Activated CD4-positive, alpha-beta T cell treated with anti-CD3 and anti-CD28 coated beads for 24 hours (primary cell): ENCODE results near the gene ZNF497.
A peak's percentile ranks its signal among the peaks of the same experiment; 100 is the strongest.

Experiments used
- DNase-seq, 2 donors: peaks; one replicate each; pipeline ENCODE4 v3.0.0-alpha.2; 2020; ENCODE audit warnings: low read depth in 2 of 2

The ZNF497 gene

GRCh38 chr19:58367698-58368454, 5.3 kb upstream of the ZNF497 start:
- no peak for DNase-seq

GRCh38 chr19:58366585-58367430, 4.3 kb upstream of the ZNF497 start:
- no peak for DNase-seq

GRCh38 chr19:58364146-58364545, 1.6 kb upstream of the ZNF497 start:
- DNase-seq = no peak

DNA sequence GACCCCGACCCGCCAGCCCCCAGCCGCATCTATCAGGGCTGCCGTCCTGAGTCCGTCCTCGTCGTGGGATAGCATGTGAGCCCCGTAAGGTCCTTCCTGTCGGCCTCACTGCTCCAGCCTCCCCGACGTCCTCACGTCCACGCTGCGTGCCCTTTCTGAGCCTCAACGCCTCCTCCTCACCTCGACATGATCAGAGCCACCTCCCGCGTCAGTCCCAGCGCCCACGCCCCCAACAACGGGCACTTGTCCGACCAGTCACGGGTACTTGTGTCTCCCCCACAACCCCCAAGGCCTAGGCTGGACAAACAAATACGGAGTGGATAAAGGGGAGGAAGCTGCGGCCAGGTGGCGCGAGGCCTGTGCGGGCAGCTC, 665 bp downstream of the ZNF497 start:
- DNase-seq = no peak

DNA sequence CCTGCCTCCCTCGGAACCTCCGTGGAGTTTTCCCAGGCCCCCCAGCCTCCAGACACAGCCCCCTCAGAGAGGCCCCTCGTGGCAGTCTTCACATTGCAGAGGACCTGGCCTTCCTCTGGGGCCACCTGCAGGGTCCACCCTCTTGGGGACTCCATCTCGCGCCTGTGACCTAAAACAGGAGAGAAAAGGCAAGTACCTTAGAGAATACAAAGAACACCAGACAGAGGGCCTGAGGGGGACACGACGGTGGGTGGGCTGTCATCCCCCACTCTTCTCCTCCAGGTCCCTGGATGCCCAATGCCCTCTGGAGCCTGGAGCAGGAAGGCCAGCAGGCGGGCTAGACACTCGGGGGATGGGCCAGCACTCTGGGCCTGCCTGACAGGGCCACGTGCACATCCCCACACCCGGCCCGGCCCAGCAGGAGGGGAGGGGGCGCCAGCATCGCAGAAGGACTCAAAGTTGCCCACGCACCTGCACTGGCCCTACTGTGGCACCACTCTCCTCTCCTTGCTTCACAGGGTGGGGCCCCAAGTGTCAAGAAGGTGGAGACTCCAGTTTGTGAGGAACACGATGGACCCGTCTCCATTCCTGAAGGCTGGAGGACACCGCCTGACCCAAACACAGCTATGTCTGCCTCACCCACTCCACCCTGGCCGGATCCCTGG, 4.9 kb downstream of the ZNF497 start:
- no peak for DNase-seq

- no peak for DNase-seq
Observed at GRCh38 chr19:58356766-58357480, 5.6 kb downstream of the ZNF497 start.

DNA sequence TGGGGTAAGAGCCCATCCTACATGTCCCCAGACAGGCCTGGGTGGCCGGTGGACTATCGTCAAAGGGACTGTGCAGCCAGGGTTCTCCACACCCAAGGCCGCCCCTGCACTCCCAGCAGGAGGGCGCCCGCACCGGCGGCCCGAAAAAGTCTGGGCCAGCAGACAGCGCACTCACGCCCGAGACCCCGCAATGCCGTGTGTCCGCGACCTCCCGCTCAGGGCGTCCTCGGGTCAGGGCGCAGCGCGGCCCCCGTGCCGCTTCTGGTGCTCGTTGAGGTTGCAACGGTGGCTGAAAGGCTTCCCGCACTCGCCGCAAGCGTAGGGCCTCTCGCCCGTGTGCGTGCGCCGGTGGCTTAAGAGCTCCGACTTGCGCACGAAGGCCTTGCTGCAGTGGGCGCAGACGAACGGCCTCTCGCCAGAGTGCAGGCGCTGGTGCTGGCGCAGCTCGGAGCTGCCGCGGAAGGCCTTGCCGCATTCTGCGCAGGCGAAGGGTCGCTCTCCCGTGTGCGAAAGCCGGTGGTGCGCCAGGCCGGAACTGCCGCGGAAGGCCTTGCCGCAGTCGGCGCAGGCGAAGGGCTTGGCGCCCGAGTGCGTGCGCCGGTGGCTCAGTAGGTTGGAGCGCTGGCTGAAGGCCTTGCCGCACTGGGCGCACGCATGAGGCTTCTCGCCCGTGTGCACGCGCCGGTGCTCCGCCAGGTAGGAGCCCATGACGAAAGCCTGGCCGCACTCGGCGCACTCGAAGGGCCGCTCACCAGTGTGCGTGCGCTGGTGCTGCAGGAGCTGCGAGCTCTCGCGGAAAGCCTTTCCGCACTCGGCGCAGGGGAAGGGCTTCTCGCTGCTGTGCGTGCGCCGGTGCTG, 6.4 kb downstream of the ZNF497 start:
- peak in 1 of 2 donors; percentile 11 for DNase-seq

- no peak for DNase-seq
Observed at GRCh38 chr19:58355215-58355796, 7.2 kb downstream of the ZNF497 start.

DNA sequence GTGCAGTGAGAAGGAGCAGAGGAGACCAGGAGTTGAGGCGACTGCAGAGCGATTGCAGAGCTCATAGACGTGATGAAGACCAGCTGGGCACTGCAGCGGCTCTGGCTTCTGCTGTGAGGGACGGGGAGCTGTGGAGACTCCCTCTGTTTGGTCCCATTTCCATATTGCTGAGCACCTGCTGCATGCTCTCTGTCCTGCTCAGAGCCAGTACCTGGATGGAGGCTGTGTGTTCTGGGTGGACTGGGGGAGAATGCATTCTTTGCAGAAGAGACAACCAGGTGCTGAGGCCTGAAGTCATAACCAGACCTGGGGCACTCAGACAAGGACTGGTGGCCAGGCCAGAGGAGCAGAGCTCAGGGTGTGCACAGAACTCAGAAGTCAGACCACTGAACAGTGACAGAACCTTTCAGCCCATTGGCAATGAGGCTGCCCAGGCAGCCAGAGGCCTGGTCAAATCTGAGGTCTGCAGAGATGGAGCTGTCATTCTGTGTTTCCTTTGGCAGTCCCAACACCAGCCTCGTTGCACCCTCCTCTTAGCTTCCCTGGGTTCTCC, 8.0 kb downstream of the ZNF497 start:
- DNase-seq = no peak

DNA sequence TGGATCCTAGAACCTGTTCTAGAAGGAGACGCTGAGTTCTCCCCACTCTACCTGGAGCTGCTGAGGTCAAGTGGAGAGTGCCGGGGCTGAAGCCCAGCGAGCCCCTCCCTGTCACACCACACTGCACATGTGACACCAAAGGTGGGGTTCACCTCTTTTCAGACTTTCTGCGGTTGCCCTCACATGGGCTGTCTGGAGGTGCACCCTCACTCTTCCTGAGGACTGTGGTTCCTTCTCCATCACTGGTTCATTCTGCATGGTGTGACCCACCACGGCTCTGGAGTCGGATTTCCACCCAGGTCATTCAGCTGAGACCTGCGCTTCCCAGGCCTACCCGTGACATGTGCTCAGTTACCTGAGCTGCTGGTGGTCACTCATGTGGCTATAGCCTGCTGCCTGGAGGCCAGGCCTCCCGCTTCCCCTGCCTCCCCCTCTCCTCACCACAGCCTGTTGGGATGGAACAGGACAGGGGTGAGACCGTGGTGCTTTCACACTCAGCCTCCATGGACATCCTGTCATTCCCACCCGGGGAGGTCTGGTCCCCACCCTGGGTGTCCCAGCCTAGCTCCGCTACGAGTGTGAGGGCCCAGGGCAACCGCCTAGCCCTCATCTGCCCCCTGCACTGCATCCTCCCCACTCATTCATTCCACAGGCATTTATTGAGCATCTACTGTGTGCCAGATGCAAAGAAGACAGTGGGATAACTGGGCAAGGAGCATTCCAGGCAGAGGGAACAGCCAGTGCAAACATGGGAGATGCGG, 8.7 kb downstream of the ZNF497 start:
- DNase-seq = no peak

- DNase-seq = no peak
Observed at GRCh38 chr19:58352760-58353671, 9.5 kb downstream of the ZNF497 start, which contains the start of gene A1BG. Gene A1BG (minus strand): TSS chr19:58353492. CDS start chr19:58353437, 55 bp downstream.

DNA sequence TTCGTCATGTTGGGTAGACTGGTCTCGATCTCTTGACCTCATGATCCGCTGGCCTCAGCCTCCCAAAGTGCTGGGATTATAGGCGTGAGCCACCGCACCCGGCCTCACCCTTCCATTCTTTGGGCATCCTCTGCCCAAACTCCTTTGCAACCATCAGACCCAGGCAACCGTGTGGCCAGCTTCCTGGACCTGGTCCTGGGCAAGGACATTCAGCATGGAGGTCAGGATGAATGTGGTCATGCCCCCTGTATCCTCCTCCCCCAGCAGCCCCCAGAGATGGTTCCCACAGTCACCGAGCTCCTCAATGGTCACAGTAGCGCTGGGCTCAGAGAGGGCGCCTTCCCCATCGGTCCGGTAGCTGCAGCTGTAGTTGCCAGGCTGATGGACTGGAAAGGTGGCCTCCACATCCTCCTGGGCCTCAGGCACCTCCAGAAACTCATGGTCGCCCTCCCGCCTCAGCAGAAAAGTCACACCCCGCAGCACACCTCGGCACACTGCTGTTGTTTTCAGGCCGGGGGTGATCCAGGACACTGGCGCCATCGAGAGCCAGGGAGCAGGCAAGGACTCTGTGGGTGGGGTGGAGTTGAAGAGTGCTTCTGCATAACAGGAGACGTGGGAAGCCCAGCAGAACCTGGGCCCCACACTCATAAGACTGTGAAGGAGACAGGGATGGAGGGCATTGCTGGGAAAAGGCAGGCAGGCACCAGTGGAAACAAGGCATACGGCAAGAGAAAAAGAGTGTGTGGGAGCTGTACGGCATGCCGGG, 10.4 kb downstream of the ZNF497 start:
- DNase-seq = no peak

DNA sequence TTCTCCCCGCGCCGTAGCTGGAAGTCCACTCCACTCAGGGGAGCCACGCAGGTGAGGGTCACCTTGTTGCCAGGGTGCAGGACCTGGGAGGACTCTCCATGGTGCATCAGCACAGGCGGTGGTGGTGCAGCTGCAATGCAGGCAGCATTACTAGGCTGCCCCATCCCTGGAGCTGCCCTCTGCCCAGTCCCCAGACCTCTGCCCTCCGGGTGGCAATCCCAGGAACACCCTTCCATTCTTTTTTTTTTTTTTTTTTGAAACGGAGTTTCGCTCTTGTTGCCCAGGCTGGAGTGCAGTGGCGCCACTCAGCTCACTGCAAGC, 11.0 kb downstream of the ZNF497 start:
- DNase-seq = no peak

DNA sequence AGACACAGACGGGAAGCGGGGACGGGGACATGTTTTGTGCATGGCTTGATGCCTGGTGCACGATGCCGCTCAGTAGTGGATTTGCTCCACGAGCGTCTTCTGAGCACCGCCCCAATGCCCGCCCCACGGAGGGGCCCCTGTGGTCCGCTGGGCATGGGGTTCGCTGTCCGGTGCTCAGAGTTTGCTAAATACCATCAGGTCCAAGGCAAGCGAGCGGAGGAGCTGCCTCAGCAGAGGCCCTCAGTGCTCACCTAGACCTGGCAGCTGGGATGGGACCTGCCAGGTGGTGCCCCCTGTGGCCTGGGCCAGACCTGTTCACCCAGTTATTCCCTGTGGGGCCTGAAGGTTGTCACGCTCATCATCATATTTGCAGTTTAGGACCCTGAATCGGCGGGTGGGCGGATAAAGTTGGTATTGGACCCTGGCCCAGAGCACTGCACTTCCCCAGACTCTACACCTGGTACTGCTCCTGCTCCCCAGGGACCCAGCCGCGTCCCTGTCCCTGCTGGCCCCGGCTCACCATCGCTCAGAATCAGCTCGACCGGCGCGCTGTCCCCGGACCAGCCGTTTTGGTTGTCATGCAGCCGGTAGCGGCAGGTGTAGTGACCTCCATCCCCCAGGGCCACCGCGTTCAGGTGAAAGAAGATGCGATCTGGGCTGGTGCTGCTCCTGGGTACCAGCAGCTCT, 11.5 kb downstream of the ZNF497 start:
- no peak for DNase-seq

DNA sequence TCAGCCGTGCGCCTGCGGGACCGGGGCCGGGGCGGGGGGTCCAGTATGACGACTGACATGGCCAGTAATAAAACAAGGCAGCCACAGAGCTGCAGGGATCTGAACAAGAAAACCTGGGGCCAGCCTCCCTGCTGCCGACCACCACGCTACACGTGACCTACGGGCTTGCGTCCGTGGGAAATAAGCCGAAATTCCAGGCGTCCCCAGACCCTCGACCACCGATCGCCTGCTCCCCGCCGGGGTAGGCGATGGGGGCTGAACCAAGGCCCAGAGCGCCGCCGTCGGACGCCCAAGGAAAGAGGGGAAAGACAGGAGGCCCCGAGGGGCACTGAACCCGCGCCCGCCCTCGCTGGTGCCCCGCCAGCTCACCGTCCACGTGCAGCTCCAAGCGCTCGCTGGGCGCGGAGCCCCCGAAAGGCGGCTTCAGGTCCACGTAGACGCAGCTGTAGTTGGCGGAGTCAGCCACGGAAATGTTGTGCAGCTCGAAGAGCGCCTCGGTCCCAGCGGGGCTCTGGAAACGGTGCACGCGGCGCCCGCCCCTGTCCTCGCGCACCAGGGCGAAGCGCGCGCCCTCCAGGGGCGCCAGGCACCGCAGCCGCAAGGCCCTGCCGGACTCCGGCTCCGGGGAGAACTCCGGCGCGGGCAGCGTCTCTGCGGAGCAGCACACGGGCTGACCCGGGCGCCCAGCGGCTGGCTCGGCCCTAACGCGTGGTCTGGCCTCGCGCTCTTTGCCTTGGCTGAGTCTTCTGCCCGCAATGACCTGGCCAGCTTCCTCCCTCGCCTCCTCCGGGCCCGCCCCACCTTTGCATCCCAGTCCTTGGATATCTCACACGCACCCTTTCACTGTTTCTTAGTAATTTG, 12.3 kb downstream of the ZNF497 start:
- no peak for DNase-seq

DNA sequence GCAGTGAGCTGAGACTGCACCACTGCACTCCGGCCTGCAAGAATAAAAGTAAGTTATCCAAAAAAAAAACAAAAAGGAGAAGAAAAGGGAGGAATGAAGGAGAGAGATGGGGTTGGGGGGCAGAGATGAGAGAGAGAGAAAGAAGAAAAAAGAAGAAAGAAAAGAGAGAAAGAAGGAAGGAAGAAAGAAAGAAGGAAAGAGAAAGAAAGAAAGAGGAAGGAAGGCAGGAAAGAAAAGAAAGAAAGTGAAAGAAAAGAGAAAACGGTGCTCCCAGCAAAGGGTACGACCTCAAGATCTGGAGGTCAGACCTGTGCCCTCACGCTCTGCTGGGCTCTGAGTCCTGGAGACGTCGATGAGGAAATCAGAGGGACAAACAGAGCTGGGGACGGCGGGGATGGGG, 13.0 kb downstream of the ZNF497 start:
- no peak for DNase-seq
